HG03469 (cell line): Measurements from ENCODE around the gene ANKRD13D.

Source experiments
- ATAC-seq: cut with Tn5 transposase; IDR thresholded peaks from one replicate; pipeline ENCODE4 v1.9.1; 2021; ENCODE audit warnings: mild to moderate bottlenecking, moderate library complexity, moderate number of reproducible peaks; ENCODE audit not compliant: unreplicated experiment

The ANKRD13D gene

GRCh38 chr11:67273260-67273990 is 15.7 kb upstream of the ANKRD13D start:
- ATAC-seq: no peak

- no peak for ATAC-seq
Measured at GRCh38 chr11:67274768-67275605, 14.1 kb upstream of the ANKRD13D start.

- no peak for ATAC-seq
Measured at GRCh38 chr11:67275606-67276409, 13.3 kb upstream of the ANKRD13D start.

GRCh38 chr11:67276781-67277230 is 12.3 kb upstream of the ANKRD13D start:
- no peak for ATAC-seq

GRCh38 chr11:67277231-67277961 is 11.7 kb upstream of the ANKRD13D start:
- ATAC-seq: peak; percentile 38

GRCh38 chr11:67278135-67278938 is 10.8 kb upstream of the ANKRD13D start:
- ATAC-seq: no peak

- no peak for ATAC-seq
Measured at GRCh38 chr11:67278939-67279588, 10.0 kb upstream of the ANKRD13D start.

- no peak for ATAC-seq
Measured at GRCh38 chr11:67279589-67280340, 9.3 kb upstream of the ANKRD13D start.

- no peak for ATAC-seq
Measured at GRCh38 chr11:67280341-67280787, 8.7 kb upstream of the ANKRD13D start.

- no peak for ATAC-seq
Measured at GRCh38 chr11:67280788-67281551, 8.1 kb upstream of the ANKRD13D start.

- ATAC-seq: no peak
Measured at GRCh38 chr11:67281552-67282150, 7.5 kb upstream of the ANKRD13D start.

- ATAC-seq: no peak
Measured at GRCh38 chr11:67282155-67282875, 6.8 kb upstream of the ANKRD13D start.

GRCh38 chr11:67282876-67283371 is 6.2 kb upstream of the ANKRD13D start:
- no peak for ATAC-seq

- no peak for ATAC-seq
Measured at GRCh38 chr11:67283481-67283963, 5.6 kb upstream of the ANKRD13D start.

GRCh38 chr11:67284811-67285540 is 4.1 kb upstream of the ANKRD13D start:
- ATAC-seq: no peak
